Colon (tissue), 2 donors: ENCODE measurements around the gene FBLN1.

Experiments used
- FAIRE-seq: peaks from 2 replicates; lab custom pipeline; 2012; peaks lifted over from hg19 to GRCh38; lab: Jason Lieb, UNC
- donor health status: control.
- donor health status: control.

The FBLN1 gene

DNA sequence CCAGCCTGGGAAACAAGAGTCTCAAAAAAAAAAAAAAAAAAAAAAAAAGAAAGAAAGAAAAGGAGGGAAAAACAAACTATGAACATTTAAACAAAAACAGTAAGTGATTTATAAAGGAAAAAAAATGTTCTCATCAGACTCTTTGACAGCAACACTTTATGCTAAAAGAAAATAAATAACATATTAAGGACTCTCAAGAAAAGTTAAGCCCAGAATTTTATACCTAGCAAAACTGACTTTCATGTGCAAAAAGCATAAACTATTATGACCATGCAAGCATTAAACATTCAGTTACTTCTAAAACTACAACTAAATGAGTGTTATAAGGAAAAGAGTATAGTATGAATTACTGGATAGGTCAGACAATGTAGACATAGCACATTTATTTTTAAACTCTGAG is 68.4 kb downstream of the FBLN1 start:
- FAIRE-seq, result no peak

DNA sequence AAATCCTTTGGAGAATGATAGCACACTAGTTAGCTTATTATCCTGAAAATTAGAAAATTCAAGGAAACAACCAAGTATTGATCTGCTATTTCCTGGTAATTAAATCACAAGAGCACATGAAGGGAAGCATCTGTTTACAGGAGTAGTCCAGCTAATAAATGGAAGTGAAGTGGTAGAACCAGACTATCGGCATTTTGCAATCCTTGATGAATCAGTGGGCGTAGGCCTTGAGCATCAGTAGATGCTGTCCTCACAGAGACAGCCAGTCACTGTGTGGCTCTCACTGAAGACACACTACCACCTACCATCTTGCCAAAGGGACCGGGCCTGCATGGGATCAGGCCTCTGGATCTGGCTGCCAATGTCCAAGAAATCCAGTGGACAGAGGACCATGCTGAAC is 69.8 kb downstream of the FBLN1 start:
- no peak for FAIRE-seq

DNA sequence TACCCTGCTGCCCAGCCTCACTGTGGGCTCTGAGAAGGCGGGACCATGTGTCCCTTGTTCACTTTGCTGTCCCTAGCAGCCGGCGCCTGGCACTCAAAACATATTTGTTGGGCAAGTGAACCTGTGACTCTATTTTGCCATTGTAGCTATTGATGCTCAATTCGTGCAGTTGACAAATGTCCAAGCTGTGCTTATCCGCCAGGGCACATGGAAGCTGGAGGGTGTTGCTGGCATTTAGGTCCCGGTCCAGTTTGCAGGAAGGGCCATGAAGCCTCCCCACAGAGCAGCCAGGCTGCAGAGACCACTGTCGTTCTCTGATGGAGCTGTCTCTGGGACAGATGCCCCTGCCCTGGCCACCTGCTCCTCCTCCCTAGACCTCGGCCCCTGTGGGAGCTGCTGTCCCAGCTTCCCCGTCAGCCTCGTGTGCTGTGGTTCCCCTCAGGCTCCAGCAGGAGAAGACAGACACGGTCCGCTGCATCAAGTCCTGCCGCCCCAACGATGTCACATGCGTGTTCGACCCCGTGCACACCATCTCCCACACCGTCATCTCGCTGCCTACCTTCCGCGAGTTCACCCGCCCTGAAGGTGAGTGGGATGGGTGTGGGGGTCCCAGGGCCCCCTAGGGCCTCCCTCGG is 71.5 kb downstream of the FBLN1 start:
- FAIRE-seq, result no peak

DNA sequence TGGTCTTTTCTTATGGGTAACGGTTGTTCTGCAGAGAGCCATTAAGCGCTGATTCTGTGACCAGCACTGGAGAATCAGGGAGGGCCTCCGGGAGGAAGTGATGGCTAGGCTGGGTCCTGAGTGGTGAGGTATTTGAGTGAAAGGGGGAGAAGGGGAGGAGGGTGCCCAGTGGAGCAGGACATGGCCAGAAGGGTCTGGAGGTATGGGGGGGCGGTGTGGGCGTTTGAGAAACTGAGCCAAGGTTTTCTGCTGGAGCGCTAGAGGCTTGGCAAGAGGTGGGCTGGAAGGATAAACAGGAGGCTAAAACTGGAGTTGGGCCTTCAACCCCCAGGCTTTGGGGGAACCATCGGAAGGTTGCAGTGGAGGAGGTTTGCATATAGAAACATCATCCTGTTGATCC is 72.5 kb downstream of the FBLN1 start:
- FAIRE-seq, result no peak

DNA sequence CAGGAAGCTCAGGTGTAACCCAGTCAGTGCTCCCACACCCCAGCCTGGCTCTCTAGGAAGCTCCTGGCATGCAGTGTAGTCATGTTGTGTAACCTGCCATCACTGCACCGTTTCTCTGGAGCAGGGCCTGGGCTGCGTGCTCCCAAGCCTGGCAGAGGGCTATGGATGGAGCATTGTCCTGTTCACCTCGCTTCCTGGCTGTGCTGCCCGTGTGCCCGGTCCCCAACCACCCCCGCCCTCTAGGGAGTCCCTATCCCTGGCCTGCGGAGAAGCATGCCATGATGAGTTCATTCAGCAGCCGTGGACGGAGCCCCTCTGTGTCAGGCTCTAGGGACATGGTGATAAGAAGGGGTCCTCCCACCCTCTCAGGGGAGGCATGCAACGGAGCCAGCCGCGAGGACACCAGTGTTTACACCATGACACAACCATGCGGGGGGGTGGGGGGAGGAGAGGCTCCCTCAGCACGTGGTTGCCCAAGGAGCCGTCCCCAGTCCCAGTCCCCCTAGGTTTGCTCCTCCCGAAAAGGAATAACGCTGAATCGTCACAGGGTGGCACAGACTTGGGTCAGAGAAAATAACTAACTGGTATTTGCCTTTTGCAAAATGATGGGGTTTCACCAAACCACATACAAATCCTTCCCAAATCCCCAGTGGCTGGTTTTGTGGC is 73.1 kb downstream of the FBLN1 start:
- no peak for FAIRE-seq

GRCh38 chr22:45576273-45576625 is 73.6 kb downstream of the FBLN1 start:
- no peak for FAIRE-seq

DNA sequence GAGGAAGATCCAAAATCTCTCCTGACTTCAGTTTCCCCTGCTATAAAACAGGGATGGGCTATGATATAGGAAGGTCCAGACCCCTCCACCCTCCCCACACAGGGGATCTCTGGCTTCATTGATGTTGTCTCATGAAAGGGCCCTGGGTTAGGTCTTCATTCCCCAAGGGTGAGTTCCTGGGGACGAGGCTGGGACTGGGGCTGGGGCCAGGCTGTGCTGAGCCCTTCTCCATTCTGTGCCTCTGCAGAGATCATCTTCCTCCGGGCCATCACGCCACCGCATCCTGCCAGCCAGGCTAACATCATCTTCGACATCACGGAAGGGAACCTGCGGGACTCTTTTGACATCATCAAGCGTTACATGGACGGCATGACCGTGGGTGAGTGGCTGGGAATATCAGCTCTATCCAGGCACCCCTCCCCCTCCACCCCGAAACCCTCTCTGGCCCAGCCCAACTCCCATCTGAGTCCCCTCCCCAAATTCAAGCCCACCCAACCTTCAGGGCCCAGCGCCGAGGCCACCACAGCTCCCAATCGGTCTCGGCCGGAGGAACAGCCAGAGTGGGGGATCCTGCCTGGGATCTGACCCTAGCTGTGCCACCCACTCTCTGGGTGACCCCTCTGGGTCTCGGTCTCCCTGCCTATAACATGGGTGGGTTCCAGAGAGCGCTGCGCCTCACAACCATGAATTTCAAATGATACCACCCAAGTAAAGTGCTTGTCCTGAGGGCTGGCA is 74.2 kb downstream of the FBLN1 start:
- no peak for FAIRE-seq

- no peak for FAIRE-seq
These were observed 75.3 kb downstream of the FBLN1 start for GRCh38 chr22:45577746-45578523.

DNA sequence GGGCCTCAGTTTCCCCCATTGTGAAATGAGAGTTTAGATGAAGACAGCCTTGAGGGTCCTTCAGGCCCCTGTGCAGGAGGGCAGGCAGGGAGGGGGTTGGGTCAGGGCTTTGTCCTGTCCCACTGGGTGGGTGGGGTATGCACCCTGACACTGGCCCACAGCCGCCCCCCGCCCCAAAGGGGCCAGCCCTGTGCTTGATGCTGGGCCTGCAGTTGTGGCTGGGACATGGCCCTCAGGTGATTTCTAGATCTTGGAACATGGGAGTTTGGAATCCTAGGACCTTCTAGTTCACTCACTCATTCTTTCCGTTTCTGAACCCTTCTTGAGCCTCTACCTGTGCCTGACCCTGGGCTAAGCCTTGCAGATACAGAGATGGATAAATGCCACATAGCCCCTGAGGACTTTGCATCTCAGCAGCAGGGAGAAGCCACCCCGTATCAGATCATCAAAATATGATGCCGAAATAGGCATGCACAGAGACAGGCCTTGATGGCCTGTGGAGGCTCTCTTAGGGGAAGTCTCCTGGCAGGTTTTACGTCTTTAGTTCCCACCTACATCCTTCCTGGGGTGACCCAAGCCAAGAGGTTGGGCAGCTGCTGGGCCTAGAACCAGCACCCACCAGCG is 76.0 kb downstream of the FBLN1 start:
- FAIRE-seq, result no peak

- FAIRE-seq, result no peak
These were observed 76.6 kb downstream of the FBLN1 start for GRCh38 chr22:45579306-45579705.

- FAIRE-seq, result no peak
These were observed 77.4 kb downstream of the FBLN1 start for GRCh38 chr22:45579806-45580725.

DNA sequence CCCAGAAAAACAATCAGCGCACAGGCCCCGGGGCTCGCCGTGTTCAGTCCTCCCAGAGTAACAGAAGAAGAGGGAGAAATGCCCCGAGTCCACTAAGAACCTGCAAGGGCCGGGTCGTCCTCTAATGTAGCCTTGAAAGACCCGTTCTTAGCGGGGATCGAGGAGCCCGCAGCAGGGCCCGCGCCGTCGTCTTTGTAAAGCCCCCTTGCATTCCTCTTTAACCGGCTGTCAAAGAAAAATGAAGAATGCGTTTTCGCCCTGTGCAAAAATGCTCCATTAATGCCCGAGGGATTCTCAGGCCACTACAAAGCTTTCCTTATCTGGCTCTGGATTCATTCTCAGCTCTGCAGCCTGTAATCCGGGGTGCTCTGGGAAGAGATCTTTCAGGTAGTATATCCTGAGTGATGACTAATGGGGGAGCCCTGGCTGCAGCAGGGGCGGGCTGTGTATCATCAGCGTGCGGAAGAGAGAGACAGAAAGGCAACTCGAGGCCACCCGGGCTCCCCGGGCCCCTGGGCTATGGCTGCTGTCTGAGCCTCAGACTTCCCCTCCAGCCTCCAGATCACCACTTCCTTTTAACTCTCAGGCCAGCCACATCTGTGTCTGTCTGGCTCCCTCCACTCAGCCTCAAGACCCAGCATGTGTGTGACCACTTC is 78.2 kb downstream of the FBLN1 start:
- no peak for FAIRE-seq

- FAIRE-seq, result no peak
These were observed 78.9 kb downstream of the FBLN1 start for GRCh38 chr22:45581549-45582080.

DNA sequence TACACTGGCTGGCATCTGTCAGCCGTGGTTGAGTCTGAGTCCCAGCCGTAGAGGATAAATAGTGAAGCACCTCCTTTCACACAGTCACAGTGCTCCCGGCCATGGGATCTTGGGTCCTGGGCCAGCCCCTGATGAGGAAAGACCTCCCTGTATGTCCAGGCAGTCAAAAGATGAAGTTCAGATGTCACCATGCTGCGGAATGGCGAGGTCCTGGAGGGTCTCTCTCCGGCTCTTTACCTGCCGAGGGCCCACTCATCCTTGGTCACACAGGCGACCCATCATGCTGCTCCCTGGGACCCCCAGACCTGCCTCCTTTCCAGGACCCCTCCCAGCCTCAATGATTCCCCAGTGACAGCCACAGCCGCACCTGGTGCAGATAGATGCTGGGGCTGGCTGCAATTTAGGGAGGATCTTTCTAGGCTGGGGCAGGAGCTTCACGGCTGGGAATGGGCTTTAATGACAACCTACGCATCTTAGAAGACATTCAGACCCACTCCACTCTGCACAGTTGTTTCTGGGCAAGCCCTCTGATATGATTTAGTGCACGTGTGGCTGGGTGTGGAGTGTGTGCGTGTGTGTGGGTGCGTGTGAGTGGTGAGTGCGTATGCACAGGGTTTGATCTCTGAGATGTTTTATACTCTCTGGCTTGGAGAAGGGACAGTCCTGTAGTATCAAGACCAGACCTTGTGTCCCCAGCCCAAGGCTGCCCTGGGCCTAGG is 79.7 kb downstream of the FBLN1 start:
- FAIRE-seq, result no peak

DNA sequence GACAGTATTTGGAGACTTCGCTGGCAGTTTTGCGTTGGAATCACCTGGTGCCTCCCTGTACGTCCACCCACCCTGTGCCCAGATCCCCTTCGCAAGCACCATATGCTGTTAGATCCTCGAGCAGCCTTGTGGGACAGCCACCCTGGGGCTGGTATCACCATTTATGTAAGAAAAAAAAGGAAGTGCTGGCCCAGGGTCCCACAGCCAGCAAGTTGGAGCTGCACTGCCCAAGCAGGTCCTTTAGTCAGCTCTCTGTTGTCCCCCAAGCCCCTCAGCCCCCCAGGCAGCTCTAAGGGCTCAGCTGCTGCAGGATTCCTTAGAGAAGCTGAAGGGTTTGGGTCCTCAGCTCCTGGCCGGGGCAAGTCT is 80.3 kb downstream of the FBLN1 start:
- no peak for FAIRE-seq

DNA sequence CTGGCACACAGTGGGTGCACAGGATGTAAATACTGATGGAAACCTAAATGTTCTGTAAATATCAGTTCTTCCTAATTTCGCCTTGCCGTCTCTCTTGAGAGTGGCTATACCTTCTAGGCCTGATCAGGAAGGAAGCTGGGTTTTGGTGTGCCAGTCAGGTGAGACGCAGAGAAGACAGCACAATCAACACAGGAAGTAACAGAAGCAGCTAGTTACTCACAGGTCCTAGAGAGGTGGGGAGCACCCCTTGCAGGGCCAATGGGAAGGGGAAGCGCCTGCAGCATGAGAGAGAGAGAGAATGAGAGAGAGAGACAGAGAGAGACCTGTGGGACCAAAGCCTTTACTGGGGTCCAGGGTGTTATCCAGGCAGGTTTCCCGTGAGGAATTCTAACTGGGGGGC is 80.8 kb downstream of the FBLN1 start:
- no peak for FAIRE-seq

DNA sequence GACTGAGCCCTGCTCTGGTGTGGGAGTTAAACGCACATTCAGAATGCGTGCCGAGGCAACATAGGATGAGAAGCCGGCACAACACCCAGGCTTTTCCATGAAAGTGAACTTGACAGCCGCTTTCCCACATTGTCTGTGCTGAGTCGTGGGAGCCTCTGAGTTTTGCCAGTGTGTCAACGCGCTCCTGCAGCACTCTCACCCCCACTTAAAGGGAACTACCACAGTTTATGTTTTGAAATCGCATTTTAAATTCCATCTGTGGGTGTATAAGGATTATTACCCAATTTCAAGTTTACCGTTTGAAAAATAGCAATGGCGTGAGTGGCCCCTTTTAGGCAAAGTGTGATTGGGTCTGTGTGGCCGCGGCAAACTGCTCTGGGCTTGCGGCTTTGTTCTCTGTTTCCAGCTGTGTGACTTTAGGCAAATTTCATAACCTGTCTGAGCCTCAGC is 81.5 kb downstream of the FBLN1 start:
- no peak for FAIRE-seq

DNA sequence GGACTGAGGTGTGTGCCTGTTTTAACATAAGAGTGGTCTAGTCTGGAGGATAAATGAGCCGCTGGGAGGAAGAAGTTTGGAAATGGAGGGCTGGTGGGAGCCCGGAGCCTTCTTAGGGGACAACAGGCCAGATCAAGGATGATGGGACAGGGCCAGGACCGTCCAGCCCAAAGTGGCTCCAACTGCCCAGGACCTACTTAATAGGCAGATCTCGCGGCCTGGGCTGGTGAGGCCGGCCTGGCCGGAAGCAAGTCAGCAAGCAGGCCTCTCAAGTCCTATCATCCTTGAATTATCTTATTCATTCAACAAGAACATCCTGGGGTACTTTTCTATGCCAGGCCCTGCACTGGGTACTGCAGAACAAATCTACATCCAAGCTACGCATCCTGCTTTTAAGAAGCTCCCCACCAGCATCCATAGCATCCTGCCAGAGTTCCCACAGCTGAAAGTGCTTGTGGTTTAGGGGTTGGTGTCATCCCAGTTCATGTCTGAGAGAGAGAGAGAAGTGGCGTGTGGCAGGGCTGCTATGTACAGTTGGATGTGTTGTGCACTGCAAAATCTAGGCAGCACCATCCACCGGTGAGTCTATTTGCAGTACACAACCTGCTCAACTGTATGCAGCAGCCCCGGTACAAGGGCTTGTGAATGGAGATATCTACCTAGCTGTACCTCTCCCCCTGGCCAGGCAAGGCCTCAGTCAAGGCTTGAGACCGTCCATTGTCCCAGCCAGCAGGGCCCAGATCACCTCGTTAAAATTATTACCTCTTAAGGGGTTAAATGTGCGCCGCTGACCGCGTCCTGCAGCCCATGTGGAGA is 82.1 kb downstream of the FBLN1 start:
- FAIRE-seq, result no peak

GRCh38 chr22:45585437-45585755 is 82.7 kb downstream of the FBLN1 start:
- no peak for FAIRE-seq
